Stimulated activated CD4-positive, alpha-beta T cell treated with anti-CD3 and anti-CD28 coated beads, Interleukin-2, amount 100 ng/mL, for 24 hours (primary cell): Measurements from ENCODE around the gene RCAN1.
A peak's percentile ranks its signal among the peaks of the same experiment; 100 is the strongest.
"Not testable (repeated sequence)": the region's sequence is repeated elsewhere in the genome, so short reads cannot be mapped to it uniquely, and the experiment has no call there.

Experiments
- DNase-seq, 2 donors: peaks; one replicate each; pipeline ENCODE4 v3.0.0-alpha.2; 2020

The RCAN1 gene

GRCh38 chr21:34513129-34513675 lies 101.7 kb downstream of the RCAN1 start:
- no peak for DNase-seq

DNA sequence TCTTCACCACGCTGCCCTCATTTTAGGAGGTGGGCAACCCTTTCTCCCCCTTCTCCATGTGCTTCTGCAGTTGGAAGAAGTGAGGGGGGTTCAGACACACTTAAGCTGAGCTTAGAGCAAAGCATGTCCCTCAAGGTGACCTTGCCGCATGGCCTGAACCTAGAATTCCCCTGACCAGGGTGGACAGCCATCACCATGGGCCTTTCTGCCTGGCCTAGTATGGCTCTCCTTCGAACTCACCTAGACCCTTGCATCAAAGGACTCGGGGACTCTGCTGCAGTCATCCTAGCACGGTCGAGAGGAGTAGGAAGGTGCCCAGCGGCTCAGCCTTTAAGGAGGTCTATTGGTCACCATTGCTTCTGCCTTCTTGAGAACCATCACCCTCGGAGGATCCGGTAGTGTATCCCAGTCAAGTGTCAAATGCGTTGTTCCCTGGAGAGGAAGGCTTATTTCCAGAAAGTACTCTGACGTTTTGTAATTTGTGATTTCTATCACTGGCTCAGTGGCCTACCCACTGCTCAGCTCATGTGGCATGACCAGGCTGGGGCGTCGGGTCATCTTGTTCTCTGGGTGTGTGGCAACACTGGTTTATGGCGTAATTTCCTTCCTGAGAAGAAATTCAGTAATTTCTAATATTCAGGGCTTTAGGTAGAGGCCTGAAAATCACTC lies 103.0 kb downstream of the RCAN1 start, which contains the start of gene KCNE1:
KCNE1 (minus strand) TSS at position 424 of the 669 bp plus-strand sequence. CDS start 62,576 bp downstream, outside the sequence.
- DNase-seq: no peak

GRCh38 chr21:34511181-34511580 lies 103.7 kb downstream of the RCAN1 start:
- no peak for DNase-seq

GRCh38 chr21:34510148-34511142 lies 104.5 kb downstream of the RCAN1 start:
- peak; percentile 65 to 78 for DNase-seq

GRCh38 chr21:34509151-34509550 lies 105.8 kb downstream of the RCAN1 start:
- DNase-seq: no peak

- DNase-seq: no peak
Measured at GRCh38 chr21:34504595-34504994, 110.3 kb downstream of the RCAN1 start.

- DNase-seq: no peak
Measured at GRCh38 chr21:34502480-34503106, 112.3 kb downstream of the RCAN1 start.

DNA sequence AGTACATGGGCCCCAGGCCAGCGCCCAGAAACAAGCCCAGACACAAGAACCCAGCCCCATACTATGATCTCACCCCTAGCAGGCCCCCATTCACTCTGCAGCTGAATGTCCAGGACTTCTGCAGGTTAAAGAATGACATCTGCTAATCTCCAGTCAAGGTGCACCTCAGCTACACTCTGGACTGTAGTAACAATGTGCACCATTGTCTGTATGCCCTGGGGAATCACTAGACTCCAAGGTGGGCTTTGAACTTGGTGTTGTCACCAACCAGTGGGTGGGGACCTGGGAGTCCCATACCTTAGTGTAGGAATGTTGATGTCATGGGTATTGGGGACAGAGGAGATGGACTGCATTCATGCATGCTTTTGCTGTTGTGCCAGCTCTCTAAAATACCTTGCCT lies 113.2 kb downstream of the RCAN1 start:
- no peak for DNase-seq

GRCh38 chr21:34500191-34500590 lies 114.7 kb downstream of the RCAN1 start:
- no peak for DNase-seq

- no peak for DNase-seq
Measured at GRCh38 chr21:34499116-34499515, 115.8 kb downstream of the RCAN1 start.

- no peak for DNase-seq
Measured at GRCh38 chr21:34498623-34499022, 116.3 kb downstream of the RCAN1 start.

- DNase-seq: not testable (repeated sequence)
Measured at GRCh38 chr21:34483854-34484253, 131.1 kb downstream of the RCAN1 start.

DNA sequence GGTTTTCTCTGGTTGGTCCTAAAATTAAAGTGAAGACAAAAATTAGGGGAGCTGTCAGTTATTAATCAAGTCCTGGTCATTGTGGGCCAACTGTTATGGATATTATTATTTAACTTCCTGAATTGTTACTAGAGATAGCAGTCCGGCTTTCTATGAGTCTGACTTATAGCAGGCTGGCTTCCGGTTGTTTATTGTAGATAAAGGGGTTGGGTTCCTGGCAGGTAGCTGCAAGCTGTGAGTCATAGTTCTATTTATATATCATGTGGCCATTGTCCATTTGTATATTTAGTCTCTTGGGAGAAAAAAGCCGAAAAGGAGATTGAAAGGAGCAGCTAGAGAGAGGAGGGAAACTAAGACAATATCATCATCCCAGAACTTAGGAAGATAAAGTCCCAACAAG lies 131.5 kb downstream of the RCAN1 start:
- DNase-seq: not testable (repeated sequence)

DNA sequence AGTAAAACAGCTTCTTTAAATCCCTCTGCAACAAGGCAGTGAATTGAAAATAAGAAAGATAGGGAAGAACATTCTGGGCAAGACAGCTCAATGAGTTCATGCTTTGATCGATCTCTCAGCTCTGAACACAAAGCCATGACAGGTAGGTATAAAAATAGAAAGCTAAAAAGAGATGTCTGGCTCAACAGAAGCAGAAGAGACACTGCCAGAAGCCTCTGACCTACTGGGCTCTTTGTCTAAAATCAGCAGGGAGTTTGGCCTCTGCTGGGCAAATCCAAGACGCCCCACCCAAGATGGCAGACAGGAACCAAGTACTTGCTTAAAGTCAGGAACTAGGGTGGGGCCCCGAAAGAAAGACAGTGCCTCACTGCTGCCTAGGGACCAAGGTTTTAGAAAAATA lies 147.6 kb downstream of the RCAN1 start:
- DNase-seq: not testable (repeated sequence)
